ENCODE measurements around the gene TGIF1. TPM values are rescaled to one million over a fixed set of nuclear protein-coding genes. Genes with fewer than 3 reads are reported as not detected.

The TGIF1 gene
- total and polyA plus RNA-seq, 10 of the 15 experiments (the other 5 are each of a cell fraction or from before 2014, with no cell fraction given) = 1.8 to 8.5 (median 6.4) TPM

DNA sequence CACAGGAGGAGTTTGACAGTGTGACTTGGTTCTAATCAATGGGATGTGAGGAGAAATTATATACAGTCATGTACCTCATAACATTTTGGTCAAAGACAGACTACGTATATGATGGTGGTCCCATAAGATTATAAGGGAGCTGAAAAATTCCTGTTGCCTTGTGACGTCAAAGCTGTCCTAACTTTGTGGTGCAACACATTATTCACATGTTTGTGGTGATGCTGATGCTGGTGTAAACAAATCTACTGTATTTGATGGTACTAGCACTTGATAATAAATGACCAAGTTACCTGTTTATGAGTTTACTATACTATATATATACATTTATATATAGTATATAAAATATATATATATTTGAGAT lies 29.1 kb upstream of the TGIF1 start:
- H3K27me3 ChIP-seq (replicated peaks in 1 of 2; ENCODE audit: control insufficient read depth in 2 of 2, insufficient read depth in 2 of 2, low read length in 1 of 2) = no peaks in the 10 kb centered on the region
- H3K4me1 ChIP-seq (ENCODE audit: control insufficient read depth, insufficient read depth, low read length) = no peaks in the 10 kb centered on the region
- H3K79me2 ChIP-seq (ENCODE audit: control insufficient read depth, insufficient read depth, low read length) = no peaks in the 10 kb centered on the region
- no peaks in the 10 kb centered on the region; the same call in 2 of the 3 replicates for H3K9me3 ChIP-seq (replicated peaks; ENCODE audit: control insufficient read depth, insufficient read depth, low read length)
- no TSS peak for BruUV-seq (replicated peaks)
- no peak for TF ChIP-seq CHD4 (IDR thresholded peaks at IDR 0.05)
- no peak for TF ChIP-seq EP300 (IDR thresholded peaks at IDR 0.05; ENCODE audit: borderline replicate concordance in 1 of 2, control insufficient read depth in 1 of 2, low read depth in 2 of 2, low read length in 2 of 2)
- TF ChIP-seq IKZF1 (conservative IDR thresholded peaks at IDR 0.05) = no peak
- no peak for TF ChIP-seq TCF7 (IDR thresholded peaks at IDR 0.05; ENCODE audit: borderline replicate concordance)
- no peak for TF ChIP-seq SREBF1 (IDR thresholded peaks at IDR 0.05; ENCODE audit: low read length)
- no peak for TF ChIP-seq KLF5 (IDR thresholded peaks at IDR 0.05; ENCODE audit: partially characterized antibody)
- TF ChIP-seq, protein P1, sequence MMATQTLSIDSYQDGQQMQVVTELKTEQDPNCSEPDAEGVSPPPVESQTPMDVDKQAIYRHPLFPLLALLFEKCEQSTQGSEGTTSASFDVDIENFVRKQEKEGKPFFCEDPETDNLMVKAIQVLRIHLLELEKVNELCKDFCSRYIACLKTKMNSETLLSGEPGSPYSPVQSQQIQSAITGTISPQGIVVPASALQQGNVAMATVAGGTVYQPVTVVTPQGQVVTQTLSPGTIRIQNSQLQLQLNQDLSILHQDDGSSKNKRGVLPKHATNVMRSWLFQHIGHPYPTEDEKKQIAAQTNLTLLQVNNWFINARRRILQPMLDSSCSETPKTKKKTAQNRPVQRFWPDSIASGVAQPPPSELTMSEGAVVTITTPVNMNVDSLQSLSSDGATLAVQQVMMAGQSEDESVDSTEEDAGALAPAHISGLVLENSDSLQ (IDR thresholded peaks at IDR 0.05) = no peak
- TF ChIP-seq RAD21 (IDR thresholded peaks at IDR 0.05; ENCODE audit: insufficient read depth, low read depth, low read length) = no peak
- TF ChIP-seq, protein P2, sequence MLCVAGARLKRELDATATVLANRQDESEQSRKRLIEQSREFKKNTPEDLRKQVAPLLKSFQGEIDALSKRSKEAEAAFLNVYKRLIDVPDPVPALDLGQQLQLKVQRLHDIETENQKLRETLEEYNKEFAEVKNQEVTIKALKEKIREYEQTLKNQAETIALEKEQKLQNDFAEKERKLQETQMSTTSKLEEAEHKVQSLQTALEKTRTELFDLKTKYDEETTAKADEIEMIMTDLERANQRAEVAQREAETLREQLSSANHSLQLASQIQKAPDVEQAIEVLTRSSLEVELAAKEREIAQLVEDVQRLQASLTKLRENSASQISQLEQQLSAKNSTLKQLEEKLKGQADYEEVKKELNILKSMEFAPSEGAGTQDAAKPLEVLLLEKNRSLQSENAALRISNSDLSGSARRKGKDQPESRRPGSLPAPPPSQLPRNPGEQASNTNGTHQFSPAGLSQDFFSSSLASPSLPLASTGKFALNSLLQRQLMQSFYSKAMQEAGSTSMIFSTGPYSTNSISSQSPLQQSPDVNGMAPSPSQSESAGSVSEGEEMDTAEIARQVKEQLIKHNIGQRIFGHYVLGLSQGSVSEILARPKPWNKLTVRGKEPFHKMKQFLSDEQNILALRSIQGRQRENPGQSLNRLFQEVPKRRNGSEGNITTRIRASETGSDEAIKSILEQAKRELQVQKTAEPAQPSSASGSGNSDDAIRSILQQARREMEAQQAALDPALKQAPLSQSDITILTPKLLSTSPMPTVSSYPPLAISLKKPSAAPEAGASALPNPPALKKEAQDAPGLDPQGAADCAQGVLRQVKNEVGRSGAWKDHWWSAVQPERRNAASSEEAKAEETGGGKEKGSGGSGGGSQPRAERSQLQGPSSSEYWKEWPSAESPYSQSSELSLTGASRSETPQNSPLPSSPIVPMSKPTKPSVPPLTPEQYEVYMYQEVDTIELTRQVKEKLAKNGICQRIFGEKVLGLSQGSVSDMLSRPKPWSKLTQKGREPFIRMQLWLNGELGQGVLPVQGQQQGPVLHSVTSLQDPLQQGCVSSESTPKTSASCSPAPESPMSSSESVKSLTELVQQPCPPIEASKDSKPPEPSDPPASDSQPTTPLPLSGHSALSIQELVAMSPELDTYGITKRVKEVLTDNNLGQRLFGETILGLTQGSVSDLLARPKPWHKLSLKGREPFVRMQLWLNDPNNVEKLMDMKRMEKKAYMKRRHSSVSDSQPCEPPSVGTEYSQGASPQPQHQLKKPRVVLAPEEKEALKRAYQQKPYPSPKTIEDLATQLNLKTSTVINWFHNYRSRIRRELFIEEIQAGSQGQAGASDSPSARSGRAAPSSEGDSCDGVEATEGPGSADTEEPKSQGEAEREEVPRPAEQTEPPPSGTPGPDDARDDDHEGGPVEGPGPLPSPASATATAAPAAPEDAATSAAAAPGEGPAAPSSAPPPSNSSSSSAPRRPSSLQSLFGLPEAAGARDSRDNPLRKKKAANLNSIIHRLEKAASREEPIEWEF (IDR thresholded peaks at IDR 0.05; ENCODE audit: insufficient replicate concordance, low read depth, low read length) = no peak
- no peak for TF ChIP-seq MYC (IDR thresholded peaks at IDR 0.05; ENCODE audit: insufficient read depth, insufficient read length, insufficient replicate concordance, low read length, severe bottlenecking)
- TF ChIP-seq TAF1 (IDR thresholded peaks at IDR 0.05; ENCODE audit: borderline replicate concordance, low read depth, low read length) = no peak
- no peak for TF ChIP-seq LARP7 (IDR thresholded peaks at IDR 0.05)
- TF ChIP-seq, protein P3, sequence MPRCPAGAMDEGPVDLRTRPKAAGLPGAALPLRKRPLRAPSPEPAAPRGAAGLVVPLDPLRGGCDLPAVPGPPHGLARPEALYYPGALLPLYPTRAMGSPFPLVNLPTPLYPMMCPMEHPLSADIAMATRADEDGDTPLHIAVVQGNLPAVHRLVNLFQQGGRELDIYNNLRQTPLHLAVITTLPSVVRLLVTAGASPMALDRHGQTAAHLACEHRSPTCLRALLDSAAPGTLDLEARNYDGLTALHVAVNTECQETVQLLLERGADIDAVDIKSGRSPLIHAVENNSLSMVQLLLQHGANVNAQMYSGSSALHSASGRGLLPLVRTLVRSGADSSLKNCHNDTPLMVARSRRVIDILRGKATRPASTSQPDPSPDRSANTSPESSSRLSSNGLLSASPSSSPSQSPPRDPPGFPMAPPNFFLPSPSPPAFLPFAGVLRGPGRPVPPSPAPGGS (IDR thresholded peaks at IDR 0.05; ENCODE audit: borderline replicate concordance, insufficient read depth, low read depth, low read length, poor library complexity, severe bottlenecking) = no peak
- no peak for TF ChIP-seq NFYB (IDR thresholded peaks at IDR 0.05; ENCODE audit: insufficient read depth, low read depth, low read length)
- intact Hi-C loops (cut with micrococcal nuclease; ENCODE audit: unreplicated experiment) = no loop called here
- WGBS (ENCODE audit: insufficient coverage, insufficient replicate concordance, low lambda C conversion rate, missing lambda C conversion rate) = 41% methylated on average over 2 of the region's 2 CpGs
- no peaks in the 10 kb centered on the region for H3K36me3 ChIP-seq (ENCODE audit: control insufficient read depth in 2 of 2, insufficient read depth in 2 of 2, low read length in 1 of 2)
- no peaks in the 10 kb centered on the region for H4K20me1 ChIP-seq (ENCODE audit: control insufficient read depth, insufficient read depth)
- CTCF ChIA-PET = no interaction called here
- no peak for FAIRE-seq
- in situ Hi-C loops (cut with MboI) = no loop called here
- RAD21 ChIA-PET (ENCODE audit: unreplicated experiment) = no interaction called here
- no peak overlapping the region for H2AFZ ChIP-seq (ENCODE audit: control insufficient read depth, low read depth, low read length)
- no peak overlapping the region for H3K9ac ChIP-seq (ENCODE audit: control insufficient read depth, insufficient read depth, low read length)
- no peak overlapping the region for H3K4me3 ChIP-seq
- no peak overlapping the region for H3K4me2 ChIP-seq (ENCODE audit: control insufficient read depth, insufficient read depth)
- DNase-seq (ENCODE audit: low read depth, low spot score) = no peak
- SMC1A ChIA-PET (ENCODE audit: uncharacterized antibody, unreplicated experiment) = interaction anchor here (0.8 kb wide), 1 partner anchor 18 kb away, joined by 3 read pairs; no protein-coding TSS in a partner anchor
- no peak overlapping the region for H3K27ac ChIP-seq (ENCODE audit: control insufficient read depth, insufficient read depth)
- POLR2A ChIA-PET = no interaction called here
- ATAC-seq = no peak

Data from GM12878 (cell line).